Testis (tissue), 2 donors: ENCODE results near the gene NPIPB4.
"Not testable (repeated sequence)": the region's sequence is repeated elsewhere in the genome, so short reads cannot be mapped to it uniquely, and the experiment has no call there.

Experiments used
- POLR2A ChIP-seq: fragments of 450-650 bp; IDR thresholded peaks from one replicate; pipeline ENCODE4 v1.6.1; 2017; ENCODE audit warnings: antibody characterized with exemption, mild to moderate bottlenecking, moderate library complexity
- TF ChIP-seq, protein P1 (sequence below), 3 experiments: fragments of 450-650 bp in 2 of 3; fragments of 200-600 bp in 1 of 3; sonication (generic) in 1 of 3; IDR thresholded peaks; one replicate each; pipeline ENCODE4 v1.5.1; 2016 to 2019; ENCODE audit warnings: antibody characterized with exemption in 3 of 3, mild to moderate bottlenecking in 2 of 3, moderate library complexity in 1 of 3

GRCh38 chr16:21817012-21817411 lies 40.5 kb downstream of the NPIPB4 start:
- TF ChIP-seq, protein P1, sequence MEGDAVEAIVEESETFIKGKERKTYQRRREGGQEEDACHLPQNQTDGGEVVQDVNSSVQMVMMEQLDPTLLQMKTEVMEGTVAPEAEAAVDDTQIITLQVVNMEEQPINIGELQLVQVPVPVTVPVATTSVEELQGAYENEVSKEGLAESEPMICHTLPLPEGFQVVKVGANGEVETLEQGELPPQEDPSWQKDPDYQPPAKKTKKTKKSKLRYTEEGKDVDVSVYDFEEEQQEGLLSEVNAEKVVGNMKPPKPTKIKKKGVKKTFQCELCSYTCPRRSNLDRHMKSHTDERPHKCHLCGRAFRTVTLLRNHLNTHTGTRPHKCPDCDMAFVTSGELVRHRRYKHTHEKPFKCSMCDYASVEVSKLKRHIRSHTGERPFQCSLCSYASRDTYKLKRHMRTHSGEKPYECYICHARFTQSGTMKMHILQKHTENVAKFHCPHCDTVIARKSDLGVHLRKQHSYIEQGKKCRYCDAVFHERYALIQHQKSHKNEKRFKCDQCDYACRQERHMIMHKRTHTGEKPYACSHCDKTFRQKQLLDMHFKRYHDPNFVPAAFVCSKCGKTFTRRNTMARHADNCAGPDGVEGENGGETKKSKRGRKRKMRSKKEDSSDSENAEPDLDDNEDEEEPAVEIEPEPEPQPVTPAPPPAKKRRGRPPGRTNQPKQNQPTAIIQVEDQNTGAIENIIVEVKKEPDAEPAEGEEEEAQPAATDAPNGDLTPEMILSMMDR (IDR thresholded peaks at IDR 0.05): not testable (repeated sequence)
- not testable (repeated sequence) for TF ChIP-seq POLR2A
